ENCODE data around the gene CEP57L1.

DNA sequence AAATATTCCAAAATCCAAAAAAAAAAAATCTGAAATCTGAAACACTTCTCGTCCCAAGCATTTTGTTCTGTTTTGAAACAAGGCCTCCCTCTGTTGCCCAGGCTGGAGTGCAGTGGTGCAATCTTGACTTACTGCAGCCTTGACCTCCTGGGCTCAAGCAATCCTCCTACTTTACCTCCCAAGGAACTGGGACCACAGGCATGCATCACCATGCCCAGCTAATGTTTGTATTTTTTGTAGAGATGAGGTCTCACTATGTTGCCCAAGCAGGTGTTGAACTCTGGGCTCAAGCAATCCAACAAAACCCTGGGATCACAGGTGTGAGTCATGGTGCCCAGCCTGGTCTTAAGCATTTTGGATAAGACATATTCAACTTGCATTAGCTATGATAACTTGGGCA, 14.3 kb upstream of the CEP57L1 start:
- TF ChIP-seq KDM1A (IDR thresholded peaks at IDR 0.05) (no peak), JUN (IDR thresholded peaks at IDR 0.05; ENCODE audit: borderline replicate concordance, low read depth, low read length) (no peak), JUN (CRISPR knock-in tag; IDR thresholded peaks at IDR 0.05; ENCODE audit: borderline replicate concordance) (no peak), POLR2AphosphoS5 (IDR thresholded peaks at IDR 0.05; ENCODE audit: control insufficient read depth, insufficient read depth, low read depth, low read length) (no peak), ZNF668 (CRISPR knock-in tag; IDR thresholded peaks at IDR 0.05) (no peak), TEAD4 (IDR thresholded peaks at IDR 0.05; ENCODE audit: low read length) (no peak), TEAD4 (CRISPR knock-in tag; IDR thresholded peaks at IDR 0.05; ENCODE audit: borderline replicate concordance) (no peak), SMAD1 (IDR thresholded peaks at IDR 0.05; ENCODE audit: low read depth, low read length, partially characterized antibody) (no peak), ZBTB8A (IDR thresholded peaks at IDR 0.05; ENCODE audit: partially characterized antibody) (no peak), RBM14 (IDR thresholded peaks at IDR 0.05; ENCODE audit: borderline replicate concordance, insufficient read depth, low read depth, low read length) (no peak)
